GM21360 (cell line): Measurements from ENCODE around the gene MACROD1.

ENCODE experiments used
- ATAC-seq: cut with Tn5 transposase; IDR thresholded peaks from one replicate; pipeline ENCODE4 v1.9.1; 2021; ENCODE audit warnings: mild to moderate bottlenecking, moderate library complexity; ENCODE audit not compliant: unreplicated experiment

MACROD1 gene

DNA sequence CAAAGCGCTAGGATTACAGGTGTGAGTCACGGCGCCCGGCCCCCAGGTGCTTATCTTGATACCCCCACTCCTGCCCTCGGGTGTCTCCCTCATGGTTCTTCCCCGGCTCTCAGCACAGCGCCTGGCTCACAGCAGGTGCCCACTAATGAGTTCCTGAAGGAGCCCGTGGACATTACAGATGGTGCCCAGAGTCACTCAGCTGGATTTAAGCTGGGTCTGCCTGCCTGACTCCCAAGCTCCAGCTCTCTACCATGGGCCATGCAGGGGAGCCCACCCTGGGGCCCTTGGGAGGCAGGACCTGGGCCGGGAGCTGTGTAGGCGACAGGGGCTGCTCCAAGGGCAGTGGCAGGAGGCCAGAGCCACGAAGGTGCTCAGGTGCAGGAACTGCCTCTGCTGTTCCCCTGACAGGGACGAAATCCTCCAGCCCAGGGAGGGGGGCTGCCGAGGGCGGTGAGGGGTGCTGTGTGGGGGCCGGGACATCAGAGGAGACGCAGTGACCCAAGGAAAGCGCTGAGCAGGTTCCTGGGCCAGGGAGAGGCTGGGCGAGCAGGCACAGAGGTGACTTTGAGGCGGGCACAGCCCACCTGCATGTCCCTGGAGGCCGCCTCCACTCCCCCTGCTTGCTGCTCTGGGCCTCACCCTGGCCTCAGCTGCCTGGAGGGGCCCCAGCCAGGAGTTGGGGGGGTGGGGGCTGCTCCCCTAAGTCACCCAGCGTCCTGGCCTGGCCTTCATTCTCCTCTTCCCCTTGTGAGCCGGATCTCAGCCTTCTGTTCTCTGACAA, 144.7 kb downstream of the MACROD1 start:
- no peak for ATAC-seq

- no peak for ATAC-seq
Measured at GRCh38 chr11:64019106-64020037, 146.5 kb downstream of the MACROD1 start.

GRCh38 chr11:64018310-64018709, 147.6 kb downstream of the MACROD1 start:
- no peak for ATAC-seq

DNA sequence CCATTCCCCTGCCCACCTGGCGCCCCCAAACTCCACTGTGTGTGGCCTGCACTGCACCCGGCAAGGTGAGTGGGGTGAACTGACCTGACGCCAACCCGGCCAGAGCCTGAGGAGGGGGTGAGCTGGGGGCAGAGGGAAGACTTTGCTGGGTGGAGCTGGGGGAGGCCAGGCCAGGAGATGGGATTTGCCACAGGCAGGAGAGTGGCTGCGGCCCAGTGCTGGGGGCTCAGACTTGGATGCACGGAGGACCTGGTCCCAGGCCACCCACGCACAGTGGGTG, 148.0 kb downstream of the MACROD1 start:
- no peak for ATAC-seq

DNA sequence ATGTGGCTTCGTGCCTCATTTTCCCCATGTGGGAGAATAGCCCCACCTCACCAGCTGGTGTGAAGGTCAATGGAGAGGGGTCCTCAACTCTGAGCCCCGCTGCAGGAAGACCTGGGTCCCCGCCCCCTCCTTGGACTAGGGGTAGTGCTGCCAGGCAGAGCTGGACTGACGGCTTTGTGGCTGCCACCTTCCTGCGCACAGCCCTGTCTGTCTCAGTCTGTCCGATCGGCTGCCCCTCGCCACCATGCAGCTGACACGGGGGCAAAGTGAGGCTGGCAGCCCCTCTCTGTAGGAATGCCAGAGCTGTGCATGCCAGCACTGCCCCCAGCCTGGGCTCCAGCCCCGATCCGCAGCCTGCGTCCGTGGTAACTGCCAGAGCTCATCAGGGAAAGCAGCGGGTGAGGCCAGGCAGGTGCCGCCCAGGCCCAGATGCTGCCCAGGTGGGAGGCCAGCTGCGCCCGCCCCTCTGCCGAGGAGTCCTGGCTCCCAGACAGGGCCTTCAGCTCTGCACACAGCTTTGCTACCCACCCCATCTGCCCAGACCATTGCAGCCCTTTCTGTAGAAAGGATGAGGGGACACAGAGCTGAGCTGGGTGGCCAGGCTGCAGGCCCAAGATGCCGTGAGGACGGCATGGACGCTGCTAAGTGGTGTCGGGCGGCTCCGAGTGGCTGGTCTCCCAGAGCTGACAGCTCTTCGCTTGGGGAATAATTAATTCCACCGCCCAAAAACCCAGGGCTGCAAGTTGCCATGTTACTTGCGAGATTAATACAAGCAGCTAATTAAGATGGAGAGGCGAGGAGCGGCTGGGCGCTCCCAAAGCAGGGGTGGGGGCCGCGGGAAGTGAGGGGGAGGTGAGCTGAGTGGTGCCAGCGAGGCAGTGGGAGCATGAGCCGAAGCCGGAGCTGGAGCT, 149.7 kb downstream of the MACROD1 start:
- ATAC-seq = no peak

GRCh38 chr11:64015510-64015909, 150.4 kb downstream of the MACROD1 start:
- no peak for ATAC-seq

- no peak for ATAC-seq
Measured at GRCh38 chr11:64014356-64014755, 151.6 kb downstream of the MACROD1 start.

DNA sequence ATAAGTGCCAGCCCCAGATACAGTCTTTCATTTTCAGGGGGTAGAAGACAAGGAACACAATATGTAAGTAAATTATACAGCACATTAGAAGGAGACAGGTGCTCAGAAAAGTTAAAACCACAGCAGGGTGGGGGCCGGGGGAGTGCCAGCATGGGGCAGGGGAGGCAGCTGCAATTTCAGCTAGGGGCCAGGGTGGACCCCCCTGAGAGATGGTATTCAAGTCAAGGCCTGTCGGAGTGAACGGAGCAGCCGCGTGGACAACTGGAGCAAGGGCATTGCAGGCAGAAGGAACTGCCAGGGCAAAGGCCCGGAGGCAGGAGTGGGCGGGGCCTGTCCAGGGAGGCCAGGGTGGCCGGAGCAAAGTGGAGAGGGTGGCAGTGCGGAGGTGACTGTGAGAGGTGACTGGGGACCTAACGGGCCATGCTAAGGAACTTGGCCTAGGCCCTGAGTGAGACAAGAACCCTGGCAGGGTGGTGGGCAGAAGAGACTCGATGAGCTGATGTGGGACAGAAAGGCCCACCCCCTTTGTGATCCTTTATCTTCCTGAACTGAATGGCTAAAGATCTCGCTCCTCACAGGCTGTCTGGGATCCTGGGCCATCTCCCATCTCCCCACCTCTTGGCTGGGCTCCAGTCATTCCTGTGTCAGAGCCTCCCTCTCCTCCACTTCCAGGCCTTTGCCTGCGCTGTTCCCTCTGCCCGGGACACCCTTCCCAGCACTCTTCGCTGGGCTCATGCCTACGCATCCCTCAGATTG, 152.6 kb downstream of the MACROD1 start:
- ATAC-seq = no peak

DNA sequence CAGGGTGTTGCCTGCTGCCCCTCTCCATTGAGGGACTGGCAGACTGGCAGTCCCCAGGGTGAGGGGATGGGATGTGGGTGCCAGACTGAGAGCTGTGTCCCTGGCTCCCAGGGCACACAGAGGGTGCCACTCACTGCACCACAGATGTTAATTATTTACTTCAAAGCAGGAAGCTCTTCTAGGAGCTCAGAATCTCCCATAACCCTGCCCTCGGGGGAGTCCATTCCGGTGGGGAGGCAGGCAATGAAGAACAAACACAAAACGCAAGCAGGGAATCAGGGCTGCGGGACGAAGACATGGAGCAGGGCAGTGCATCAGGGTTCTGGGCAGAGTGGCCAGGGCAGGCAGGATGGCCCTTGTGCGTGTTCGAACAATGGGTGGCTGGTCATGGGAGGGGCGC, 154.5 kb downstream of the MACROD1 start:
- no peak for ATAC-seq

DNA sequence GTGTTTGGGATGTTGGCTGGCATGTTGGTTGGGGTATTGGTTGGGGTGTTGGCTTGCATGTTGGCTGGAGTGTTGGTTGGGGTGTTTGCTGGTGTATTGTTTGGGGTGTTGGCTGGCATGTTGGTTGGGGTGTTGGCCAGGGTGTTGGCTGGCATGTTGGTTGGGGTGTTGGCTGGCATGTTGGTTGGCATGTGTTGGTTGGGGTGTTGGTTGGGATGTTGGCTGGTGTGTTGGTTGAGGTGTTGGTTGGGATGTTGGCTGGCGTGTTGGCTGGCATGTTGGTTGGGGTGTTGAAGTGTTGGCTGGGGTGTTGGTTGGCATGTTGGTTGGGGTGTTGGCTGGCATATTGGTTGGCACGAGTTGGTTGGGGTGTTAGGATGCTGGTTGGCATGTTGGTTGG, 155.1 kb downstream of the MACROD1 start:
- ATAC-seq = no peak

DNA sequence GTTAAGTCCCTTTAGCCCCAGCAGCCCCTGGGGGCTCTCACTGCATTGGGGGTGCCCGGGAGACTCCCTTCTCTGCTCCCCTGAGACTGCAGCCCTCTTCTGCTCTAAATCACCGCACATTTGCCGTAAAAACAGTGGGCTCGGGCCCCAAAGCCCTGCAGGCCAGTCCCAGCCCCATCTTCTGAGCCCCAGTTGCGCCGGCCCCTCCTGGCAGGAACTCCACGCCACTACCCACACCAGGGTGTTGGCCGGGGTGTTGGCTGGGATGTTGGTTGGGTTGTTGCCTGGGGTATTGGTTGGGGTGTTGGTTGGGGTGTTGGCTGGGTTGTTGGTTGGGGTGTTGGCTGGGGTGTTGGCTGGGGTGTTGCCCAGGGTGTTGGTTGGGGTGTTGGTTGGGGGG, 156.2 kb downstream of the MACROD1 start:
- ATAC-seq = no peak

- no peak for ATAC-seq
Measured at GRCh38 chr11:64008914-64009633, 156.8 kb downstream of the MACROD1 start.

DNA sequence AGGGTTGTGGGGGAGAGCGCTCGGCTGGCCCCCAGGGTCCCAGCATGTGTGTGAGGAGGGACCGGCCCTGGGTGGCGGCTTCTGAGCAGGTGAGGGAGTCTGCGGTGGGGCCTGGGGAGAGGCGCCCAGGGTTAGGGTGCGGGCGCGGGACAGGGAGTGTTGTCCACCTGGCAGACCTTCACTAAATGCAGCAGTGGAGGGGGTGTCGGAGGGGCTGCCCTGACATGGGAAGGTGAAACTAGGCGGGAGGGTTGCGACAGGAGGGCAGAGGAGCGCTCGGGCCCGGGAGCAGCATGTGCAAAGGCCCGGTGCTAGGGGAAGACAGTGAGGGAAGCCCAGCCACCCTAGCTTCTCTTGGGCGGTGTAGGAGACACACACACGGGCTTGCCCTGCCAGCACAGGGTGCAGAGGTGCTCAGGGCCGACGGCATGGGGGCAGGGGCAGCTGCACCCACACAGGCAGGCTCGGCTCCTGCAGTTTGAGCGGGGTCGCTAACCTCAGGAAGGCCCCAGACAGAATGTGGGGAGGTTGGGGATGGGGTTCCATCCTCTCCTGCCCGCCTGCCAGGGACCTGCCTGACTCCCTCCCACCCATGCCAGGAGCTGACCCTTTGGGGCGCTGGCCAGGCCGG, 157.5 kb downstream of the MACROD1 start:
- ATAC-seq = no peak

DNA sequence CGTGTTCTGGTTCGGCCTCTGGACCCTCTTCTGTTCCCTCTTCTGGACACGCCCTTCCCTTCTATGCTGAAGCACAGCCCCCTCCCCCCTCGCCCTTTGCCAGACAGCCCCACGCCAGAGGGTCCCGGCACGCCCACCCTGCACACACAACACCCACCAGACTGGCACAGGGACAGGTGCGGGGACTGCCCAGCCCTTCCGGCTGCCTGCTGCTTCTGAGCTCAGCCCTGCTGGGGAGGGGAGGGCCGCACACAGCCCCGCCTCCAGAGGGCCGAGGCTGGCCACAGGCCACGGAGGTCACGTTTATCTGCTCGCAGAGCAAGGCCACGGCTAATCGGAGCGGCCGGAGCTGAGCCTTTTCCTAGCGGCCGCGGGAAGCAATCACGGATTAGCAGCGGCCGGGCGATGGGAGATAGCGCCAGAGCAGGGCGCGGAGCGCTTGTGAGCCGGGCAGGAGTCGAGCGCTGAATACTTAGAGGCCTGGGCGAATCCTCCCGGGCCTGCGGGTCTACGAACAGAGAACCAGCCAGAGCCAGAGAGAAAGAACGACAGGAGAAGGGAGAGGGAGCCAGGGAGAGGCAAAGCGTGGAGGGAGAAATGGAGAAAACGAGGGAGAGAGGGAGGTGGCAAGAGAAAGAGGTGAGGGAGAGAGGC, 158.2 kb downstream of the MACROD1 start:
- no peak for ATAC-seq

- no peak for ATAC-seq
Measured at GRCh38 chr11:64007160-64007628, 158.7 kb downstream of the MACROD1 start.

DNA sequence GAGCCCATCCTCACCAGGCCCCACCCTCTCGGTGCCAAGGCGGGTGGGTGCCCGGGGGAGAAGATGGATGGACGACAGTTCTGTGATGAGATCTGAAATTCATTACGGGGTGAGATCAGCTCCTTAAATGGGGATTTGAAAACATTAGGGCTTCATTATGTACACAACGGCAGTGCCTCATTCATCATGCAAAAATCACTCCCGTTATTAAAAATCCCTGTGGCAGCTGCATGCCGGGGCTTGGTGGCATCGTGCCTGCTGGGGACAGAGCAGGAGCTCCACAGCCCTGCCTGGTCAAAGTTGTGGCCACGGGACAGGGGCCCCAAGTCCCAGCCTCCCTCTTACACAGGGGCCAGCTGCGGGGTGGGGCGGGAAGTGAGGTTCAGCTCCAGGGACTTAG, 159.5 kb downstream of the MACROD1 start:
- no peak for ATAC-seq

GRCh38 chr11:64005691-64006090, 160.2 kb downstream of the MACROD1 start:
- ATAC-seq = no peak

DNA sequence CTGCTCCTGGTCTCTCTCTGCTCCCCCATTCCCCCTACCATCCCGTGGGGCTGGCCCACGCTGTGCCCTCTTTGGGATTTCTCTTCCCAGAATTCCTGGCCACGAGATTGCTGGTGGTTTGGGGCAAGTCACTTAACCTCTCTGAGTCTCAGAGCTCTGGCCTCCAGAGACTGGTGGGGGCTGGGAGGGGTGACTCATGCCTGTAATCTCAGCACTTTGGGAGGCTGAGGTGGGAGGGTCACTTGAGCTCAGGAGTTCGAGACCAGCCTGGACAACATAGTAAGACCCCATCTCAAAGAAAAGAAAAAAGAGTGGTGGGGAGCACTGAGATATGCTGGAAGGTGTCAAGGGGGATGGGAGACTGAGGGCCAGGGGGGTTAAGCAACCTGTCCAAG, 161.3 kb downstream of the MACROD1 start:
- ATAC-seq = no peak
